Transverse colon (tissue), 4 donors: ENCODE measurements around the gene PDCD11. TPM values are rescaled to one million over a fixed set of nuclear protein-coding genes. Genes with fewer than 3 reads are reported as not detected.

ENCODE experiments used
- DNase-seq: peaks from one replicate; pipeline ENCODE4 v3.0.0-alpha.2; 2019
- H3K27ac ChIP-seq, 4 donors: fragments of 200-600 bp; sonication (generic); 2 replicates each; pipeline ENCODE4 v1.5.1; 2016 to 2018; ENCODE audit warnings: inconsistent platforms in 4 of 4
- H3K27me3 ChIP-seq: fragments of 200-600 bp; sonication (generic); 2 replicates; pipeline ENCODE4 v1.5.1; 2017; ENCODE audit warnings: inconsistent platforms
- H3K36me3 ChIP-seq, 4 donors: fragments of 200-600 bp; sonication (generic); 2 replicates each; pipeline ENCODE4 v1.5.1; 2017 to 2019; ENCODE audit warnings: inconsistent platforms in 4 of 4
- H3K4me1 ChIP-seq, 4 donors: fragments of 200-600 bp; sonication (generic); 2 replicates each; pipeline ENCODE4 v1.5.1; 2017 to 2020; ENCODE audit warnings: inconsistent platforms in 4 of 4
- H3K4me3 ChIP-seq, 4 donors: fragments of 200-600 bp; sonication (generic); 1 replicate in 1 of 4; 2 replicates in 3 of 4; pipeline versions ENCODE4 v1.5.1 to v1.6.1; 2017 to 2019; ENCODE audit warnings: inconsistent platforms in 4 of 4
- H3K9me3 ChIP-seq, 2 donors: fragments of 200-600 bp; sonication (generic); 2 replicates each; pipeline ENCODE4 v1.5.1; 2017 to 2019; ENCODE audit warnings: inconsistent platforms in 2 of 2
- EP300 ChIP-seq: sonication (generic); formaldehyde crosslinking; IDR thresholded peaks from one replicate; pipeline ENCODE4 v1.6.1; 2017; ENCODE audit warnings: antibody characterized with exemption, low read depth
- POLR2A ChIP-seq: fragments of 450-650 bp; IDR thresholded peaks from one replicate; pipeline ENCODE4 v1.6.1; 2016; ENCODE audit warnings: antibody characterized with exemption, mild to moderate bottlenecking, moderate library complexity
- POLR2AphosphoS5 ChIP-seq, 3 donors: sonication (generic); formaldehyde crosslinking; IDR thresholded peaks; one replicate each; pipeline ENCODE4 v1.6.1; 2016; ENCODE audit warnings: antibody characterized with exemption in 3 of 3
- WGBS, 2 donors: methylation state at CpG; one replicate each; pipeline ENCODE4 v1.1.5; 2018; ENCODE audit warnings: low coverage in 1 of 2; 5-methylcytosine and 5-hydroxymethylcytosine counted together
- in situ Hi-C, 4 donors: fragments of 200-750 bp; cut with MboI; loops; one replicate each; pipeline versions ENCODE4 v1.15.0 to v1.15.1; 2017; ENCODE audit warnings: low sequenced_read_pairs in 3 of 4, low pct_ligation_motif_present in 1 of 4, low pct_unique_long_range_greater_than_20kb in 1 of 4
- intact Hi-C: fragments of 100-400 bp; cut with DNase I; formaldehyde crosslinking; loops from one replicate; pipeline ENCODE4 v1.15.1; 2023; ENCODE audit warnings: low total_unique reads
- total RNA-seq, 4 donors: library from RNA; depleted of rRNA; stranded (reverse); fragments of >200 nt; gene quantifications; one replicate each; pipeline ENCODE4 v1.1.0, GENCODE V29; 2016
- TF ChIP-seq, protein P1 (sequence below), 5 experiments: fragments of 200-600 bp in 3 of 5; fragments of 450-650 bp in 2 of 5; sonication (generic) in 3 of 5; IDR thresholded peaks; 1 replicate in 2 of 5; 2 replicates in 3 of 5; pipeline ENCODE4 v1.5.1; 2016 to 2017; ENCODE audit warnings: antibody characterized with exemption in 5 of 5, inconsistent platforms in 3 of 5, mild to moderate bottlenecking in 2 of 5, moderate library complexity in 1 of 5

PDCD11 gene
- total RNA-seq, 4 donors from 2014 or later = 10.1 to 20.0 (median 13.3) TPM

DNA sequence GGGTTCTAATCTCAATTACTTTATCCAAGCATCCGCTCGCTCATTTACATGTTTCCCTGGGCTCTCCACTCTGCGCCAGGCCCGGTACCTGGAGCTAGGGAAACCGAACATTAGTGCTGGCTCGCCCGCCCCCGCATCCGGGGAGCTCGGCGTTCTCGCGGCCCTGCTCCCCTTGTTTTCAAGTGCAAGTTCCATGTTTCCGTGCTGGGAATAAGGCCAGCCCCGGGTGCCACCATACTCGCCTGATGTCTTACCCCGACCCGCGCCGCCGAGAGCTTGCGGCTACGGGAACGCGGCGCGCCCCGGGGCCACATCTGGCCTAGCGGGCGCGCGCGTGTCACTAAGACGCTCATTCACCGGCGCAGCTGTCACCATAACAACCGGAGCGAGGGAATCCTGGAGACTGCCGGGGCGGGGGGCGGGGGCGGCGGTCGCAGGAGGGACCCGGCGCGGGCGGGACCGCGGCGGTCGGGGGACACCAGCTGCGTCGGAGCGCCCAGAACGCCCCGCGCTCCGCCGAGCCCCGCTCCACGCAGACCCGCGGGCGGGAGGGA, 97.0 kb downstream of the PDCD11 start, which contains the start of gene NEURL1:
NEURL1 (plus strand) TSS at position 344 of the 554 bp plus-strand sequence. CDS start 683 bp downstream, outside the sequence.
- WGBS, 2 donors = 5% methylated on average over 33 of the region's 65 CpGs; no CpG with 5 or more reads in 1 of the 2 donors
- no peak for DNase-seq
- Histone ChIP-seq H3K4me1 (peaks cover 5 to 24% (median 12%) of the 10 kb centered on the region in 4 donors), H3K27me3 (peaks cover 42% of the 10 kb centered on the region), H3K27ac (peak within 1 kb of the TSS in 1 of 4 donors; percentile 32), H3K9me3 (no peaks in the 10 kb centered on the region), H3K4me3 (peak within 1 kb of the TSS; percentile 35 to 64 (median 54)), H3K36me3 (no peaks in the 10 kb centered on the region)
- in situ Hi-C loops = no loop called here
- TF ChIP-seq POLR2A = no peak
- no peak for TF ChIP-seq POLR2AphosphoS5 (IDR thresholded peaks at IDR 0.05)
- TF ChIP-seq, protein P1, sequence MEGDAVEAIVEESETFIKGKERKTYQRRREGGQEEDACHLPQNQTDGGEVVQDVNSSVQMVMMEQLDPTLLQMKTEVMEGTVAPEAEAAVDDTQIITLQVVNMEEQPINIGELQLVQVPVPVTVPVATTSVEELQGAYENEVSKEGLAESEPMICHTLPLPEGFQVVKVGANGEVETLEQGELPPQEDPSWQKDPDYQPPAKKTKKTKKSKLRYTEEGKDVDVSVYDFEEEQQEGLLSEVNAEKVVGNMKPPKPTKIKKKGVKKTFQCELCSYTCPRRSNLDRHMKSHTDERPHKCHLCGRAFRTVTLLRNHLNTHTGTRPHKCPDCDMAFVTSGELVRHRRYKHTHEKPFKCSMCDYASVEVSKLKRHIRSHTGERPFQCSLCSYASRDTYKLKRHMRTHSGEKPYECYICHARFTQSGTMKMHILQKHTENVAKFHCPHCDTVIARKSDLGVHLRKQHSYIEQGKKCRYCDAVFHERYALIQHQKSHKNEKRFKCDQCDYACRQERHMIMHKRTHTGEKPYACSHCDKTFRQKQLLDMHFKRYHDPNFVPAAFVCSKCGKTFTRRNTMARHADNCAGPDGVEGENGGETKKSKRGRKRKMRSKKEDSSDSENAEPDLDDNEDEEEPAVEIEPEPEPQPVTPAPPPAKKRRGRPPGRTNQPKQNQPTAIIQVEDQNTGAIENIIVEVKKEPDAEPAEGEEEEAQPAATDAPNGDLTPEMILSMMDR (IDR thresholded peaks at IDR 0.05) = no peak
- intact Hi-C loops = no loop called here

DNA sequence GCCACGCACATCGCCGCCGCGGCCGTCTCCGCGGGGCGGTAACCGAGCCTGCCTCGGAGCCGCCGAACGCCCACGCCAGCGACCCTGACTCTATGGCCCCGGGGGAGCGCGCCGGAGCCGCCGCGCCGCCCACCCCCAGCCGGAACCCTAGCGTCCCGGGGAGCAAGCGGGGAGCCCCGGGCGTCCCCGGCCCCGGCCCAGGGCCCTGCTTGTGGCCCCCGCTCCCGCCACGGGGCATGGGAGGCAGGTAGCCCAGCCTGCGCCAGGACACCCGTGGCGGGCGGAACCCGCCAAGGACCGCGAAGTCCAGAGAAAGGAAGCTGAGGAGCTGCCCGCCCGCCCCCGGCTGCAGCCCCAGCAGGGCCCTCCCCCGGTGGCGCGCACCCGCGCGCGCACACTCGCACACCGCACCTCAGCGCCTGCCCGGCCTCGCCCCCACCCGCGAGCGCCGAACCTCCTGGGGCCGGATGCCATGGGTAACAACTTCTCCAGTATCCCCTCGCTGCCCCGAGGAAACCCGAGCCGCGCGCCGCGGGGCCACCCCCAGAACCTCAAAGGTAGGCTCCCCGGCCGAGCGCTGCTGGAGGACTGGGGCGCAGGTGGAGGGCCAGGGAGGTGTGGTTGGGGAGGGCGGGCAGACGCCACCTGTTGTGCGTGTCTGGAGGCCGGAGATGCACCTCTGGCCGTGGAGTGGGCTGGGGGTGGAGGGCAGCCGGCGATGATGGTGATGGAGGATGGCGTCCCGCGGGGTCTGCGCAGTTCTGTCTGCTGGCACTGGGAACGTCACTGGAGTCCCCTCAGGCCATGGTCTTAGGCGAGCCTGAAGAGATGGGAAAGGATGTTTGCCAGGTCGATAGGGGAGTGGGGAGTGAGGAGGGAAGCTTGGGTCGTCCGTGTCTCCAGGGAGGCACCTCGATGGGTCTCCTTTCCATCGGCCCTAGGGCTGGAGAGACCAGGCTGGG, 97.8 kb downstream of the PDCD11 start:
- no peaks in the 10 kb centered on the region for H3K9me3 ChIP-seq
- no peak for TF ChIP-seq POLR2AphosphoS5 (IDR thresholded peaks at IDR 0.05)
- TF ChIP-seq, protein P1 (IDR thresholded peaks at IDR 0.05) = no peak
- no peak for TF ChIP-seq POLR2A
- no peak for TF ChIP-seq EP300
- no peak for DNase-seq
- H3K4me3 ChIP-seq = peak overlapping the region; percentile 35 to 64 (median 54)
- H3K27me3 ChIP-seq = peaks cover 42% of the 10 kb centered on the region
- 9% methylated on average over 27 of the region's 92 CpGs; no CpG with 5 or more reads in 1 of the 2 donors for WGBS, 2 donors
- peak overlapping the region in 1 of 4 donors; percentile 31 for H3K27ac ChIP-seq
- H3K36me3 ChIP-seq = no peaks in the 10 kb centered on the region
- intact Hi-C loops (no loop called here), in situ Hi-C loops (no loop called here)
- H3K4me1 ChIP-seq = peaks cover 5 to 24% (median 12%) of the 10 kb centered on the region in 4 donors

DNA sequence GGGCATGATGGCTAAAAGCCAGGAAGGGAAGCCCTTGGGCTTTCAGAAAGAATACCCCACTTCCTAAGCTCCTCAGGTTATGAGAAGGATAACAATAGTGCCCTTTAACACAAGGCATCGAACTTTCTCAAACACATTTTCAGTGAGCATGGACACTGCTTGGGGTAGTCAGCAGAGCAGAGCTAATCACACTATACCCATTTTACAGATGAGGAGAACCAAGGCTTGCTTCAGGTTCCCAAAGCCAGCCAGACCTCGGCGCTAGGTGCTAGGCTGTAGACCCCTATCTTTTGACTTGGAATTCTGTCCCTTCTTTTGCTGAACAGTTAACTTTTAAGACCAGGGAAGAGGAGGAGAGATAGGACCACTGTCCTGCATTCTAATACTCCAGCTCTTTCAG, 98.9 kb downstream of the PDCD11 start:
- intact Hi-C loops = no loop called here
- no peak overlapping the region for H3K27ac ChIP-seq
- H3K36me3 ChIP-seq = no peaks in the 10 kb centered on the region
- in situ Hi-C loops = no loop called here
- H3K4me3 ChIP-seq = no peak overlapping the region
- no peaks in the 10 kb centered on the region for H3K9me3 ChIP-seq
- peaks cover 45% of the 10 kb centered on the region for H3K27me3 ChIP-seq
- peaks cover 5 to 24% (median 12%) of the 10 kb centered on the region in 4 donors for H3K4me1 ChIP-seq
- 80 to 95% methylated on average over 1 to 3 of the region's 3 CpGs for WGBS, 2 donors
- no peak for DNase-seq
- no peak for TF ChIP-seq POLR2AphosphoS5 (IDR thresholded peaks at IDR 0.05)
- TF ChIP-seq, protein P1 (IDR thresholded peaks at IDR 0.05) = no peak
- TF ChIP-seq EP300 = no peak
- TF ChIP-seq POLR2A = no peak

Other genes with a start within 250 kb of the PDCD11 start
- 100 to 1,000 TPM in 2 of 4 donors, 10 to 100 TPM in 2; 77.1 to 135 (median 105) TPM for gene NT5C2, start 203.4 kb upstream of the PDCD11 start, total RNA-seq
- not detected for gene RPEL1, start 150.7 kb upstream of the PDCD11 start, total RNA-seq
- 1 to 10 TPM in 1 of 4 donors, under 1 TPM in 3; 0.60 to 1.1 (median 0.95) TPM for gene INA, start 119.5 kb upstream of the PDCD11 start, total RNA-seq
- gene PCGF6, start 45.5 kb upstream of the PDCD11 start, total RNA-seq = 10 to 100 TPM in 3 of 4 donors, 1 to 10 TPM in 1; 5.9 to 44.5 (median 21.6) TPM
- gene TAF5, start 28.6 kb upstream of the PDCD11 start, total RNA-seq = 10 to 100 TPM in 1 of 4 donors, 1 to 10 TPM in 2, under 1 TPM in 1; 1.00 to 22.8 (median 5.9) TPM
- 100 to 1,000 TPM in 3 of 4 donors, 10 to 100 TPM in 1; 13.7 to 415 (median 216) TPM for gene ATP5MK, start 151 bp upstream of the PDCD11 start, total RNA-seq
- gene CALHM2, start 55.7 kb downstream of the PDCD11 start, total RNA-seq = 10 to 100 TPM in 3 of 4 donors, 1 to 10 TPM in 1; 3.2 to 21.1 (median 15.7) TPM
- not detected for gene CALHM1, start 62.3 kb downstream of the PDCD11 start, total RNA-seq
- gene CALHM3, start 82.6 kb downstream of the PDCD11 start, total RNA-seq = not detected
- gene NEURL1, start 97.1 kb downstream of the PDCD11 start, total RNA-seq = 100 to 1,000 TPM in 1 of 4 donors, 10 to 100 TPM in 3; 36.7 to 177 (median 55.8) TPM